PC-9 (cell line): Measurements from ENCODE around the gene NPHP1. TPM values are rescaled to one million over a fixed set of nuclear protein-coding genes. Genes with fewer than 3 reads are reported as not detected.
"Not testable (repeated sequence)": the region's sequence is repeated elsewhere in the genome, so short reads cannot be mapped to it uniquely, and the experiment has no call there.

Experiments used
- BruUV-seq: library from RNA; stranded (reverse); fragments of 400-500 nt; replicated peaks from 2 replicates; lab custom pipeline; 2021; lab: Mats Ljungman, UMichigan
- CTCF ChIA-PET: fragments of 300-600 bp; sonication (Branson Sonifier 250); formaldehyde crosslinking; loops from one replicate; lab custom pipeline; 2022; ENCODE audit warnings: antibody characterized with exemption; lab: Charles Lee
- POLR2A ChIA-PET: fragments of 300-600 bp; sonication (Branson Sonifier 250); formaldehyde crosslinking; loops from one replicate; lab custom pipeline; 2022; ENCODE audit warnings: antibody characterized with exemption; ENCODE audit not compliant: unreplicated experiment; lab: Charles Lee
- DNase-seq, 2 experiments: peaks; one replicate each; pipeline versions ENCODE4 v3.0.0 to v3.0.0-alpha.2; 2015 to 2022; ENCODE audit warnings: mixed read lengths in 1 of 2
- H2AFZ ChIP-seq: fragments of 200-600 bp; sonication (generic); 2 replicates; pipeline ENCODE4 v1.8.1; 2017; ENCODE audit warnings: antibody characterized with exemption
- H3F3A ChIP-seq: fragments of 200-600 bp; sonication (generic); 2 replicates; pipeline ENCODE4 v1.8.1; 2017; ENCODE audit warnings: antibody characterized with exemption, mild to moderate bottlenecking, low read depth; ENCODE audit not compliant: insufficient read depth
- H3K27ac ChIP-seq: fragments of 200-600 bp; sonication (generic); 2 replicates; pipeline ENCODE4 v1.6.1; 2016; ENCODE audit warnings: mixed run types
- H3K27me3 ChIP-seq: fragments of 200-600 bp; sonication (generic); 2 replicates; pipeline ENCODE4 v1.6.1; 2016; ENCODE audit warnings: low read depth, mixed run types; ENCODE audit not compliant: insufficient read depth
- H3K36me3 ChIP-seq: fragments of 200-600 bp; sonication (generic); 2 replicates; pipeline ENCODE4 v1.6.1; 2016; ENCODE audit warnings: low read depth, mixed run types
- H3K4me1 ChIP-seq: fragments of 200-600 bp; sonication (generic); replicated peaks from 2 replicates; pipeline ENCODE4 v1.6.1; 2016; ENCODE audit warnings: mixed run types; ENCODE audit not compliant: insufficient read depth
- H3K4me2 ChIP-seq: fragments of 200-600 bp; sonication (generic); 2 replicates; pipeline ENCODE4 v1.6.1; 2017; ENCODE audit warnings: mixed run types
- H3K4me3 ChIP-seq: fragments of 200-600 bp; sonication (generic); 2 replicates; pipeline ENCODE4 v1.6.1; 2016; ENCODE audit warnings: mixed run types
- H3K79me2 ChIP-seq: fragments of 200-600 bp; sonication (generic); 2 replicates; pipeline ENCODE4 v1.6.1; 2017; ENCODE audit warnings: low read depth, mixed run types
- H3K9me2 ChIP-seq: fragments of 200-600 bp; sonication (generic); 2 replicates; pipeline ENCODE4 v1.8.1; 2017; ENCODE audit warnings: mild to moderate bottlenecking; ENCODE audit not compliant: insufficient read depth
- H3K9me3 ChIP-seq: fragments of 200-600 bp; sonication (generic); 2 replicates; pipeline ENCODE4 v1.8.1; 2016; ENCODE audit warnings: low read depth; ENCODE audit not compliant: insufficient read depth
- H4K20me1 ChIP-seq: fragments of 200-600 bp; sonication (generic); 2 replicates; pipeline ENCODE4 v1.8.1; 2017; ENCODE audit not compliant: insufficient read depth
- EZH2 ChIP-seq: fragments of 200-600 bp; sonication (generic); IDR thresholded peaks from 2 replicates; pipeline ENCODE4 v1.8.0; 2017; ENCODE audit warnings: antibody characterized with exemption, low read depth
- intact Hi-C: fragments of 100-400 bp; cut with micrococcal nuclease; formaldehyde crosslinking; loops from one replicate; pipeline ENCODE4 v1.10.0; 2022; ENCODE audit not compliant: unreplicated experiment
- total RNA-seq: library from RNA; stranded (reverse); gene quantifications from 2 replicates; pipeline ENCODE4 v1.2.3, GENCODE V29; 2021
- TF ChIP-seq, protein P1 (sequence below): fragments of 200-600 bp; sonication (generic); conservative IDR thresholded peaks from 2 replicates; pipeline ENCODE4 v1.6.1; 2017; ENCODE audit warnings: mixed run types, antibody characterized with exemption, mild to moderate bottlenecking, moderate library complexity

Gene NPHP1
- total RNA-seq, 1 experiment from 2014 or later: 13.7 TPM

DNA sequence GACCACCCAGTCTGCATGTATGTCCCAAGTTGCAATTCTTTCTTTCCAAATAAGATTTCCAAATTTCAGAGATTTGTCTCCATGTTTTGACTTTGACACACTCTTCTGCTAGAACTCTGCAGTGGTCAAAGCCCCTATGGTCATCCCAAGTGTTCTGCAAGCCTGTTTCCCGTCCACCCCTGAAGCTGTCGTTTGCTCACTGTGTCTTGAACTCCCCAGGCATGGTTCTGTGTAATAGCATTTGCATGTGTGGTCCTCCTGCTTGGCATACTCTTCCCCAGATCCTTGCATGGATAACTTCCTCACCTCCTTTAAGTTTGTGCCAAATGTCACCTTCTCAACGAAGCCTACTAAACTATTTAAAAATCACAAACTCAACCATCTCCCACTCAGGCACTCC lies 11.4 kb upstream of the NPHP1 start:
- Histone ChIP-seq H3F3A (no peaks in the 10 kb centered on the region), H3K4me1 (peaks cover 8% of the 10 kb centered on the region; the same call in 1 of the 2 replicates), H2AFZ (no peak overlapping the region), H3K36me3 (no peaks in the 10 kb centered on the region), H3K4me2 (no peak overlapping the region), H3K27ac (no peak overlapping the region), H3K9me2 (no peaks in the 10 kb centered on the region), H3K79me2 (peaks cover 9% of the 10 kb centered on the region), H3K4me3 (no peak overlapping the region), H4K20me1 (no peaks in the 10 kb centered on the region), H3K27me3 (peaks cover 26% of the 10 kb centered on the region; the same call in 1 of the 2 replicates), H3K9me3 (no peaks in the 10 kb centered on the region)
- POLR2A ChIA-PET: no interaction called here
- CTCF ChIA-PET: no interaction called here
- no peak for DNase-seq
- no peak for TF ChIP-seq EZH2
- TF ChIP-seq, protein P1, sequence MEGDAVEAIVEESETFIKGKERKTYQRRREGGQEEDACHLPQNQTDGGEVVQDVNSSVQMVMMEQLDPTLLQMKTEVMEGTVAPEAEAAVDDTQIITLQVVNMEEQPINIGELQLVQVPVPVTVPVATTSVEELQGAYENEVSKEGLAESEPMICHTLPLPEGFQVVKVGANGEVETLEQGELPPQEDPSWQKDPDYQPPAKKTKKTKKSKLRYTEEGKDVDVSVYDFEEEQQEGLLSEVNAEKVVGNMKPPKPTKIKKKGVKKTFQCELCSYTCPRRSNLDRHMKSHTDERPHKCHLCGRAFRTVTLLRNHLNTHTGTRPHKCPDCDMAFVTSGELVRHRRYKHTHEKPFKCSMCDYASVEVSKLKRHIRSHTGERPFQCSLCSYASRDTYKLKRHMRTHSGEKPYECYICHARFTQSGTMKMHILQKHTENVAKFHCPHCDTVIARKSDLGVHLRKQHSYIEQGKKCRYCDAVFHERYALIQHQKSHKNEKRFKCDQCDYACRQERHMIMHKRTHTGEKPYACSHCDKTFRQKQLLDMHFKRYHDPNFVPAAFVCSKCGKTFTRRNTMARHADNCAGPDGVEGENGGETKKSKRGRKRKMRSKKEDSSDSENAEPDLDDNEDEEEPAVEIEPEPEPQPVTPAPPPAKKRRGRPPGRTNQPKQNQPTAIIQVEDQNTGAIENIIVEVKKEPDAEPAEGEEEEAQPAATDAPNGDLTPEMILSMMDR: no peak
- no TSS peak for BruUV-seq
- intact Hi-C loops: no loop called here

DNA sequence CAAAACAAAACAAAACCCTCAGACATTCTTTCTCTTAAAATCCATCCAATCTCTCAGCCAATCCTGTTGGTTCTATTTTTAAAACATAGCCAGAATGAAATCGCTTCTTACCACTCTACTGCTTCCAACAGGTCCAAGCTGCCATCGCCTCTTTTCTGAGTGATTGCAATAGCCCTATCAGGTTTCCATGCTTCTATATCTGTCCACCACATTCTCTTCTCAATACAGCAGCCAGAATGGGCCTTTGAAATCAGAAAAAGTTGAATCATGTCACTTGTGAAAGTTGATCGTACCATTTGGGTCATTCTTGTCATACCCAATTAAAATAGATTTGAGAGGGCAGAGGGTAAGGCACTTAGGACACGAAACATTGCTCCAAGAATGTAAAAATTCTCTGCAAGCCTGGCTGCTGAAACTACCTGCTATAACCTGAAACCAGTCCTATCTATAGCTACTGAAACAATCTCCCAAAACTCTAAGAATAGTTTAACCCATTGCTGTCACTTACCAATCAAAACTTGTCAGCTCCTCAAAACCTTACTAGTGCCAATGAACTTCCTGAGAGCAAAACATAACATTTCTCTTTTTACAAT lies 10.8 kb upstream of the NPHP1 start:
- Histone ChIP-seq H3K27me3 (peaks cover 26% of the 10 kb centered on the region; the same call in 1 of the 2 replicates), H2AFZ (no peak overlapping the region), H3K9me2 (no peaks in the 10 kb centered on the region), H3F3A (no peaks in the 10 kb centered on the region), H3K4me3 (no peak overlapping the region), H3K79me2 (peaks cover 15% of the 10 kb centered on the region), H3K4me1 (peaks cover 12% of the 10 kb centered on the region; the same call in 1 of the 2 replicates), H3K9me3 (no peaks in the 10 kb centered on the region), H3K36me3 (no peaks in the 10 kb centered on the region), H3K4me2 (no peak overlapping the region), H3K27ac (no peak overlapping the region), H4K20me1 (no peaks in the 10 kb centered on the region)
- BruUV-seq: no TSS peak
- DNase-seq: no peak
- TF ChIP-seq EZH2: no peak
- TF ChIP-seq, protein P1: no peak
- intact Hi-C loops: no loop called here
- ChIA-PET POLR2A (no interaction called here), CTCF (no interaction called here)

DNA sequence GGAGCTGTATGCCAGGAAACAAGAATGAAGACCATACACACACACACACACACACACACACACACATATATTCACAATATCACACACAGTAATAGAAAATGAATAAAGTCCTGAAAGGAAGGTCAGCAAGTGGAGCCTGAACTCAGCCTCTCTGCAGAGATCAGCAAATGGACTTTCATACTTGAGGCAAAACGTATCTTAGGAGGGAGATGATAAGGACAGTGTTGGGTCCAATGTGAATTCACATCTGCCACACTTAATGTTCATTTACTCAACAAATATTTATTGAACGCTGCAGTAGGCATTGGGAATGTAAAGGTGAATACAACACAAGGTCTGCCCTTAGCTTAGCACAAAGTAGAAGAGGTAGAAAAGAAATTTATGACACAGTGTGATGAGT lies 10.3 kb upstream of the NPHP1 start:
- H3K27ac ChIP-seq: no peak overlapping the region
- H3K4me1 ChIP-seq: peaks cover 12% of the 10 kb centered on the region; the same call in 1 of the 2 replicates
- H4K20me1 ChIP-seq: no peaks in the 10 kb centered on the region
- H3K79me2 ChIP-seq: peaks cover 16% of the 10 kb centered on the region
- ChIA-PET CTCF (no interaction called here), POLR2A (no interaction called here)
- H3K36me3 ChIP-seq: no peaks in the 10 kb centered on the region
- TF ChIP-seq, protein P1: no peak
- TF ChIP-seq EZH2: no peak
- no peaks in the 10 kb centered on the region for H3K9me2 ChIP-seq
- BruUV-seq: no TSS peak
- peaks cover 26% of the 10 kb centered on the region; the same call in 1 of the 2 replicates for H3K27me3 ChIP-seq
- no peaks in the 10 kb centered on the region for H3K9me3 ChIP-seq
- intact Hi-C loops: no loop called here
- H3K4me2 ChIP-seq: no peak overlapping the region
- no peak overlapping the region for H2AFZ ChIP-seq
- H3F3A ChIP-seq: no peaks in the 10 kb centered on the region
- DNase-seq: no peak
- H3K4me3 ChIP-seq: no peak overlapping the region

DNA sequence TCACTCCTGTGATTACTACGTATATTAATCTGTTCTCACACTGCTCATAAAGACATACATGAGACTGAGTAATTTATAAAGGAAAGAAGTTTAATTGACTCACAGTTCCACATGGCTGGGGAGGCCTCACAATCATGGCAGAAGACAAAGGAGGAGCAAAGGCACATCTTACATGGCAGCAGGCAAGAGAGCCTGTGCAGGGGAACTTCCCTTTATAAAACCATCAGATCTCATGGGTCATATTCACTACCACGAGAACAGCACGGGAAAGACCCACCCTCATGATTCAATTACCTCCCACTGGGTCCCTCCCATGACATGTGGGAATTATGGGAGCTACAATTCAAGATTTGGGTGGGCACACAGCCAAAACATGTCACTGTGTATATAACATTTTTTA lies 8.7 kb upstream of the NPHP1 start:
- H4K20me1 ChIP-seq, CTCF ChIA-PET, POLR2A ChIA-PET, intact Hi-C loops, H3K9me3 ChIP-seq, DNase-seq, H3K36me3 ChIP-seq, H3K4me2 ChIP-seq, H3K4me3 ChIP-seq, H2AFZ ChIP-seq, H3K27ac ChIP-seq, BruUV-seq, H3F3A ChIP-seq, H3K9me2 ChIP-seq: not testable (repeated sequence)
- peaks cover 16% of the 10 kb centered on the region for H3K79me2 ChIP-seq
- H3K4me1 ChIP-seq: peaks cover 12% of the 10 kb centered on the region; the same call in 1 of the 2 replicates
- peaks cover 26% of the 10 kb centered on the region; the same call in 1 of the 2 replicates for H3K27me3 ChIP-seq
